ENCODE data around the gene HAT1. TPM values are rescaled to one million over a fixed set of nuclear protein-coding genes. Genes with fewer than 3 reads are reported as not detected.

Gene HAT1, protein sequence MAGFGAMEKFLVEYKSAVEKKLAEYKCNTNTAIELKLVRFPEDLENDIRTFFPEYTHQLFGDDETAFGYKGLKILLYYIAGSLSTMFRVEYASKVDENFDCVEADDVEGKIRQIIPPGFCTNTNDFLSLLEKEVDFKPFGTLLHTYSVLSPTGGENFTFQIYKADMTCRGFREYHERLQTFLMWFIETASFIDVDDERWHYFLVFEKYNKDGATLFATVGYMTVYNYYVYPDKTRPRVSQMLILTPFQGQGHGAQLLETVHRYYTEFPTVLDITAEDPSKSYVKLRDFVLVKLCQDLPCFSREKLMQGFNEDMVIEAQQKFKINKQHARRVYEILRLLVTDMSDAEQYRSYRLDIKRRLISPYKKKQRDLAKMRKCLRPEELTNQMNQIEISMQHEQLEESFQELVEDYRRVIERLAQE
- total RNA-seq, result 10 to 100 TPM; 20.3 to 22.6 TPM
- polyA plus RNA-seq (2013, experiment 1 of 2), result 32.0 TPM
- 33.6 TPM for polyA plus RNA-seq (2013, experiment 2 of 2)
- total RNA-seq, result 25.7 to 135 (median 46.3) reads per million in 172 experiments

DNA sequence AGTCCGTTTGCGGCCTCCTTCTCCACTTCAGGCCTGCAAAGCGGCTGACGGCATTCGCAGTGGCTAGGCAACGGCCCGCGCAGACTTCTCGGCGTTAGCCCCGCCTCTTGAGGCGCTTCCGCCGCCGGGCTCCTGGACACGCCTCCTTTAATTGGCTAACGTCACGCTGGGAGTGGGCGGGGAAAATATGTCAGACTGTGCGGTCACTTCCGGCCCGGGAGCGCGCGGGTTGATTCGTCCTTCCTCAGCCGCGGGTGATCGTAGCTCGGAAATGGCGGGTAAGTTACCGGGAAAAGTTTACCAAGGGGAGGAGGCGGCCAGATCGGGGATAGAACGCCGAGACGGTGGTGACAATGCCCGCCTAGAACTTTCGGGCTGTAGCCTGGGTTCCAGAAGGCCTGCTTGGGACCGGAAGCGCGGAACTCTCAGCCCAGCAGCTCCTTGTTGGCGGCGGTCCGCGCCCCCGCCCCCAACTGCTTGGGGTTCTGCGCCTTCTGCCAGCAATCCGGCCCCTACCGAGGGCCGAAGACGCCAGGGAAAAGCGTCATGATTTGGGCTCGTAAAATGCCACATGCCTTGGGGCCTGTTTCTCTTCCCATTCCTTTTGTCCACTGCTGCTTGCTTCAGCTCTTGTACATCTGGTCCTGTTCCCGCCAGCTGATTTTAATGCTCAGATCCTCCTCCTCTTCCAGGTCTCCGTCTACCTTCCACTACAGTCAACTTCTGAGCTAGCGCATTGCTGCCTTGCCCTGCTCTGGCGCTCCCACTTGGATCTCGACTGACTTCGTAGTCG is at the start of gene HAT1:
TSS of gene HAT1 (plus strand) at position 232 of the 793 bp plus-strand sequence. CDS start at position 272, 40 bp downstream.
- peaks cover 18% of the 10 kb centered on the region for H3K4me1 ChIP-seq (ENCODE audit: insufficient read depth, low read length)
- ChIA-PET POLR2A (interaction anchor here (0.6 to 2.0 kb wide), 13 partner anchors 9 to 993 kb away, joined by 3 to 14 read pairs (median 3); partner anchors contain the start of genes DLX2 and SLC25A12), CTCF (interaction anchor here (0.7 to 1.5 kb wide), 4 partner anchors 28 to 994 kb away, joined by 3 to 4 read pairs (median 3); partner anchors contain the start of gene SLC25A12)
- no peaks in the 10 kb centered on the region for H3K9me3 Mint-ChIP-seq
- intact Hi-C loops (cut with DNase I, micrococcal nuclease), result loop anchor here (2.0 to 10.0 kb wide), 7 partner anchors 28 to 634 kb away; partner anchors contain the start of genes DCAF17 (in 1 of the 2), DYNC1I2 (in 1 of the 2), METTL8 (in 1 of the 2) and PDK1 (in 1 of the 2)
- peak within 1 kb of the TSS; percentile 93 for H3K4me3 ChIP-seq (ENCODE audit: low read length)
- no peaks in the 10 kb centered on the region for H3K27me3 Mint-ChIP-seq
- no peaks in the 10 kb centered on the region for H3K27me3 ChIP-seq (ENCODE audit: control insufficient read depth in 1 of 2, insufficient read depth in 2 of 2, low read length in 2 of 2)
- ATAC-seq (ENCODE audit: poor library complexity) (peak; percentile 95), DNase-seq (peak; percentile 94 to 99 (median 96))
- H3K27ac Mint-ChIP-seq, result peak within 1 kb of the TSS; percentile 93
- H3K36me3 ChIP-seq (ENCODE audit: insufficient read depth, low read length), result peaks cover 12% of the 10 kb centered on the region
- H3K27ac ChIP-seq (ENCODE audit: low read depth in 1 of 2, low read length in 2 of 2), result peak within 1 kb of the TSS; percentile 83 to 96
- peaks cover 47% of the 10 kb centered on the region for H3K4me1 Mint-ChIP-seq (ENCODE audit: low read depth)
- no peaks in the 10 kb centered on the region for H3K9me3 ChIP-seq (ENCODE audit: control insufficient read depth in 1 of 2, insufficient read depth in 1 of 2, low read length in 2 of 2)
- peak within 1 kb of the TSS; percentile 100 for H3K4me3 Mint-ChIP-seq
- H3K36me3 Mint-ChIP-seq (ENCODE audit: low read depth), result peaks cover 28% of the 10 kb centered on the region
- TF ChIP-seq, protein P1, sequence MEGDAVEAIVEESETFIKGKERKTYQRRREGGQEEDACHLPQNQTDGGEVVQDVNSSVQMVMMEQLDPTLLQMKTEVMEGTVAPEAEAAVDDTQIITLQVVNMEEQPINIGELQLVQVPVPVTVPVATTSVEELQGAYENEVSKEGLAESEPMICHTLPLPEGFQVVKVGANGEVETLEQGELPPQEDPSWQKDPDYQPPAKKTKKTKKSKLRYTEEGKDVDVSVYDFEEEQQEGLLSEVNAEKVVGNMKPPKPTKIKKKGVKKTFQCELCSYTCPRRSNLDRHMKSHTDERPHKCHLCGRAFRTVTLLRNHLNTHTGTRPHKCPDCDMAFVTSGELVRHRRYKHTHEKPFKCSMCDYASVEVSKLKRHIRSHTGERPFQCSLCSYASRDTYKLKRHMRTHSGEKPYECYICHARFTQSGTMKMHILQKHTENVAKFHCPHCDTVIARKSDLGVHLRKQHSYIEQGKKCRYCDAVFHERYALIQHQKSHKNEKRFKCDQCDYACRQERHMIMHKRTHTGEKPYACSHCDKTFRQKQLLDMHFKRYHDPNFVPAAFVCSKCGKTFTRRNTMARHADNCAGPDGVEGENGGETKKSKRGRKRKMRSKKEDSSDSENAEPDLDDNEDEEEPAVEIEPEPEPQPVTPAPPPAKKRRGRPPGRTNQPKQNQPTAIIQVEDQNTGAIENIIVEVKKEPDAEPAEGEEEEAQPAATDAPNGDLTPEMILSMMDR (IDR thresholded peaks at IDR 0.05), result no peak

DNA sequence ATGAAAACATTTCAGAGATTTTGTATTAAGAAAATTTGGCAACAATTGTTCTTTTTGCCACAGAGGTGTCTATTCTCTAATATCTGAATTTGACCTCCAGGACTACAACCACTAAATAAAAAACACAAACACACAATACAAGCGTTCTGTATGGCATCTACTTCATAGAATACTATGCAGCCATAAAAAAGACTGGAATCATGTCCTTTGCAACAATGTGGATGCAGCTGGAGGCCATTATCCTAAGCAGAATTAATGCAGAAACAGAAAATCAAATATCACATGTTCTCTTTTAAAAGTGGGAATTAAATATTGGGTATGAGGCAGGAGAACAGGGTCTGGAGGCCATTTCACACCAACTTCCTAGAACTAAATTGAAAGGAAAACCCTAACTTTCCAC is 47.7 kb upstream of the HAT1 start:
- H3K27ac Mint-ChIP-seq, result no peak overlapping the region
- DNase-seq (no peak), ATAC-seq (ENCODE audit: poor library complexity) (no peak)
- ChIA-PET CTCF (no interaction called here), POLR2A (no interaction called here)
- no peak overlapping the region for H3K4me3 Mint-ChIP-seq
- H3K4me3 ChIP-seq (ENCODE audit: low read length), result no peak overlapping the region
- no peak overlapping the region for H3K27ac ChIP-seq (ENCODE audit: low read depth in 1 of 2, low read length in 2 of 2)
- no peaks in the 10 kb centered on the region for H3K27me3 ChIP-seq (ENCODE audit: control insufficient read depth in 1 of 2, insufficient read depth in 2 of 2, low read length in 2 of 2)
- no peaks in the 10 kb centered on the region for H3K4me1 ChIP-seq (ENCODE audit: insufficient read depth, low read length)
- H3K36me3 ChIP-seq (ENCODE audit: insufficient read depth, low read length), result peaks cover 11% of the 10 kb centered on the region
- H3K9me3 Mint-ChIP-seq, result peaks cover 3% of the 10 kb centered on the region
- no peaks in the 10 kb centered on the region for H3K9me3 ChIP-seq (ENCODE audit: control insufficient read depth in 1 of 2, insufficient read depth in 1 of 2, low read length in 2 of 2)
- intact Hi-C loops (cut with DNase I, micrococcal nuclease), result no loop called here
- H3K36me3 Mint-ChIP-seq (ENCODE audit: low read depth), result peaks cover 43% of the 10 kb centered on the region
- peaks cover 39% of the 10 kb centered on the region for H3K4me1 Mint-ChIP-seq (ENCODE audit: low read depth)
- H3K27me3 Mint-ChIP-seq, result no peaks in the 10 kb centered on the region
- TF ChIP-seq, protein P1 (IDR thresholded peaks at IDR 0.05), result no peak

DNA sequence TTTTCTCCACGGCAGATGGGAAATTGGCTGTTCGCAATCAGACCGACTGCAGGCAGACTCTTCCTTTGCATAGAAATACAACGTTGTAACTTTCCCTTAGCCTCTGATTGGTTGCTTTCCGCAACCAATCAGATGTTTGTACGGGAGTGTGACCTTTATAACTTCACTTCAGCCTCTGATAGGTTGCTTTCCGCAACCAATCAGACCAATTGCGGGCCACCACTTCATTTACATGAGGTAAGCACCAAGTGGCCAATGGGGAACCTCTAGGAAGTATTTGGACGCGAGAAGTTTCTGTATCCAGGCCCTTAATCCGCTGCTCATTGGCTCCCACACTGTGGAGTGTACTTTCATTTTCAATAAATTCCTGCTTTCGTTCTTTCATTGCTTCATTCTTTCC is 47.3 kb upstream of the HAT1 start:
- H3K27me3 Mint-ChIP-seq, result no peaks in the 10 kb centered on the region

More for the DNA sequence above, 47.3 kb upstream of the HAT1 start:
- no peak overlapping the region for H3K4me3 Mint-ChIP-seq
- H3K9me3 Mint-ChIP-seq, result peaks cover 3% of the 10 kb centered on the region
- no peak overlapping the region for H3K27ac ChIP-seq (ENCODE audit: low read depth in 1 of 2, low read length in 2 of 2)
- H3K27me3 ChIP-seq (ENCODE audit: control insufficient read depth in 1 of 2, insufficient read depth in 2 of 2, low read length in 2 of 2), result no peaks in the 10 kb centered on the region
- peaks cover 44% of the 10 kb centered on the region for H3K4me1 Mint-ChIP-seq (ENCODE audit: low read depth)
- ChIA-PET CTCF (no interaction called here), POLR2A (no interaction called here)
- ATAC-seq (ENCODE audit: poor library complexity) (no peak), DNase-seq (no peak)
- TF ChIP-seq, protein P1 (IDR thresholded peaks at IDR 0.05), result no peak
- peaks cover 43% of the 10 kb centered on the region for H3K36me3 Mint-ChIP-seq (ENCODE audit: low read depth)
- no peak overlapping the region for H3K27ac Mint-ChIP-seq
- H3K4me1 ChIP-seq (ENCODE audit: insufficient read depth, low read length), result no peaks in the 10 kb centered on the region
- H3K9me3 ChIP-seq (ENCODE audit: control insufficient read depth in 1 of 2, insufficient read depth in 1 of 2, low read length in 2 of 2), result no peaks in the 10 kb centered on the region
- intact Hi-C loops (cut with DNase I, micrococcal nuclease), result no loop called here
- H3K4me3 ChIP-seq (ENCODE audit: low read length), result no peak overlapping the region
- peaks cover 11% of the 10 kb centered on the region for H3K36me3 ChIP-seq (ENCODE audit: insufficient read depth, low read length)

Data from CD4-positive, alpha-beta T cell (primary cell).